ENCODE measurements around the gene SEC16A. TPM values are rescaled to one million over a fixed set of nuclear protein-coding genes. Genes with fewer than 3 reads are reported as not detected.

Gene SEC16A
- 10 to 100 TPM; 45.6 to 64.8 (median 56.5) TPM for total RNA-seq

- ATAC-seq (ENCODE audit: low FRiP score) (peak; percentile 77), DNase-seq (ENCODE audit: low spot score) (peak; percentile 95)
- TF ChIP-seq CTCF (IDR thresholded peaks at IDR 0.05): no peak
These were observed at the start of gene SEC16A for GRCh38 chr9:136482793-136483588. Gene SEC16A (minus strand): TSS chr9:136483040. CDS start chr9:136477615, 5,425 bp downstream.

GRCh38 chr9:136531904-136532798 is 49.3 kb upstream of the SEC16A start:
- DNase-seq (ENCODE audit: low spot score) (no peak), ATAC-seq (ENCODE audit: low FRiP score) (no peak)
- TF ChIP-seq CTCF (IDR thresholded peaks at IDR 0.05): no peak

- no peak for ATAC-seq (ENCODE audit: low FRiP score)
- no peak for TF ChIP-seq CTCF (IDR thresholded peaks at IDR 0.05)
- DNase-seq (ENCODE audit: low spot score): no peak
These were observed 48.5 kb upstream of the SEC16A start for GRCh38 chr9:136531186-136531903.

- no peak for ATAC-seq (ENCODE audit: low FRiP score)
- DNase-seq (ENCODE audit: low spot score): no peak
These were observed 47.7 kb upstream of the SEC16A start for GRCh38 chr9:136530461-136531089.

GRCh38 chr9:136529516-136530460 is 46.9 kb upstream of the SEC16A start:
- no peak for TF ChIP-seq CTCF (IDR thresholded peaks at IDR 0.05)
- ATAC-seq (ENCODE audit: low FRiP score) (no peak), DNase-seq (ENCODE audit: low spot score) (no peak)

More at GRCh38 chr9:136530461-136531089, 47.7 kb upstream of the SEC16A start:
- no peak for TF ChIP-seq CTCF (IDR thresholded peaks at IDR 0.05)

Data from omental fat pad (tissue), 4 donors.